Kidney (tissue), 14 donors: Measurements from ENCODE around the gene TMTC1. TPM values are rescaled to one million over a fixed set of nuclear protein-coding genes. Genes with fewer than 3 reads are reported as not detected.
A peak's percentile ranks its signal among the peaks of the same experiment; 100 is the strongest.

ENCODE experiments used
- DNase-seq, 5 donors: peaks; one replicate each; pipeline ENCODE4 v3.0.0-alpha.2; 2013 to 2020
- FAIRE-seq: peaks from 2 replicates; lab custom pipeline; 2012; peaks lifted over from hg19 to GRCh38; lab: Jason Lieb, UNC
- H3K27ac ChIP-seq, 2 donors: one replicate each; pipeline ENCODE4 v1.7.0; 2013; ENCODE audit warnings: low read depth in 2 of 2, low read length in 2 of 2, inconsistent platforms in 1 of 2
- H3K27me3 ChIP-seq: one replicate; pipeline ENCODE4 v1.7.1; 2013; ENCODE audit warnings: low read length, inconsistent platforms; ENCODE audit not compliant: control insufficient read depth, insufficient read depth
- H3K36me3 ChIP-seq, 3 donors: one replicate each; pipeline versions ENCODE4 v1.7.0 to v1.7.1; 2013; ENCODE audit warnings: low read length in 3 of 3, control low read depth in 1 of 3, inconsistent platforms in 1 of 3; ENCODE audit not compliant: insufficient read depth in 3 of 3, control insufficient read depth in 2 of 3
- H3K4me1 ChIP-seq, 3 donors: one replicate each; pipeline versions ENCODE4 v1.7.0 to v1.7.1; 2013; ENCODE audit warnings: low read length in 3 of 3, inconsistent platforms in 1 of 3, low read depth in 1 of 3; ENCODE audit not compliant: control insufficient read depth in 2 of 3, insufficient read depth in 2 of 3
- H3K4me3 ChIP-seq, 3 donors: one replicate each; pipeline versions ENCODE4 v1.7.0 to v1.8.1; 2013; ENCODE audit warnings: low read length in 3 of 3, control low read depth in 1 of 3, inconsistent platforms in 1 of 3
- H3K9ac ChIP-seq, 3 donors: one replicate each; pipeline versions ENCODE4 v1.7.0 to v1.7.1; 2013; ENCODE audit warnings: low read length in 3 of 3, control low read depth in 1 of 3, inconsistent platforms in 1 of 3
- H3K9me3 ChIP-seq, 3 donors: one replicate each; pipeline versions ENCODE4 v1.7.0 to v1.7.1; 2013; ENCODE audit warnings: low read length in 3 of 3, control low read depth in 1 of 3, inconsistent platforms in 1 of 3; ENCODE audit not compliant: control insufficient read depth in 2 of 3, insufficient read depth in 1 of 3
- intact Hi-C: fragments of 100-400 bp; cut with DNase I; formaldehyde crosslinking; loops from one replicate; pipeline ENCODE4 v1.11.1; 2022
- polyA plus RNA-seq: library from polyadenylated mRNA; stranded (reverse); fragments of 350-450 nt; fragmentation: Illumina TruSeq; extraction: RNeasy Lipid Tissue Mini Kit (QIAGEN cat#74804); gene quantifications from one replicate; pipeline ENCODE4 v1.2.3, GENCODE V29; 2014; ENCODE audit warnings: low read depth, low replicate concordance; ENCODE audit not compliant: insufficient read depth
- total RNA-seq: library from RNA; stranded (reverse); fragmentation: NEBNext Ultra II Directional; extraction: Animal tissue kit (Norgen Biotek cat#: 25700); gene quantifications from one replicate; pipeline ENCODE4 v1.2.1, GENCODE V29; 2021
- TF ChIP-seq, protein P1 (sequence below): IDR thresholded peaks from 3 replicates; pipeline ENCODE4 v1.5.1; 2012; ENCODE audit warnings: mild to moderate bottlenecking, moderate library complexity, borderline replicate concordance; ENCODE audit not compliant: insufficient read depth; ENCODE audit errors: extremely low read depth
- donor health status: control.
- donor health status: control.
- donor health status: control.
- donor health status: control.
- donor health status: control.
- donor health status: DM: yes; HTN: yes; CAD: no.
- donor health status: Normal renal cell carcinoma (clear cell type).

TMTC1 gene
- total and polyA plus RNA-seq, 2 donors from 2014 or later, result 10.9 to 58.8 TPM

DNA sequence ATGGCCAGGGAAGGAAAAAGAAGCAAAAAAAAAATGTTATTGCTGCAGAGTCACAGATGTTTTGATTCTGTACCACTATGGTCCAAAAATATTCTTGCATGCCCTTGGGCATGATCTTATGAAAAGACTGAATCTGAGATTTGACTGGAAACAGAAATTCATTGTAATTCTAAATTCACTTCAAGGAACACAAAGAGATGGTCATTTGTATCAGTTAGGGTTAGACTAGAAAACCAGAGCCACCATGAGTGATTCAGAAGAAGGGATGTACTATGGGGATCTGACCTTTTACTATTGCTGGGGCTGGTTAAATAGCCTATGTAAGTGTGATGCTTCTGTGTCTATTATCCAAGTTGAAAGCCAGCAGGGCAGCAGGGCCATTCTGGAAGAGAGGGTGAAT, 5.2 kb downstream of the TMTC1 start:
- Histone ChIP-seq H3K27me3 (no peaks in the 10 kb centered on the region), H3K4me3 (no peak overlapping the region), H3K9me3 (peaks cover 0 to 6% (median 0%) of the 10 kb centered on the region in 3 donors), H3K27ac (no peak overlapping the region), H3K36me3 (no peaks in the 10 kb centered on the region), H3K9ac (no peak overlapping the region), H3K4me1 (peaks cover 0 to 3% (median 0%) of the 10 kb centered on the region in 3 donors)
- intact Hi-C loops, result no loop called here
- TF ChIP-seq, protein P1, sequence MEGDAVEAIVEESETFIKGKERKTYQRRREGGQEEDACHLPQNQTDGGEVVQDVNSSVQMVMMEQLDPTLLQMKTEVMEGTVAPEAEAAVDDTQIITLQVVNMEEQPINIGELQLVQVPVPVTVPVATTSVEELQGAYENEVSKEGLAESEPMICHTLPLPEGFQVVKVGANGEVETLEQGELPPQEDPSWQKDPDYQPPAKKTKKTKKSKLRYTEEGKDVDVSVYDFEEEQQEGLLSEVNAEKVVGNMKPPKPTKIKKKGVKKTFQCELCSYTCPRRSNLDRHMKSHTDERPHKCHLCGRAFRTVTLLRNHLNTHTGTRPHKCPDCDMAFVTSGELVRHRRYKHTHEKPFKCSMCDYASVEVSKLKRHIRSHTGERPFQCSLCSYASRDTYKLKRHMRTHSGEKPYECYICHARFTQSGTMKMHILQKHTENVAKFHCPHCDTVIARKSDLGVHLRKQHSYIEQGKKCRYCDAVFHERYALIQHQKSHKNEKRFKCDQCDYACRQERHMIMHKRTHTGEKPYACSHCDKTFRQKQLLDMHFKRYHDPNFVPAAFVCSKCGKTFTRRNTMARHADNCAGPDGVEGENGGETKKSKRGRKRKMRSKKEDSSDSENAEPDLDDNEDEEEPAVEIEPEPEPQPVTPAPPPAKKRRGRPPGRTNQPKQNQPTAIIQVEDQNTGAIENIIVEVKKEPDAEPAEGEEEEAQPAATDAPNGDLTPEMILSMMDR, result no peak
- no peak for FAIRE-seq
- no peak for DNase-seq

DNA sequence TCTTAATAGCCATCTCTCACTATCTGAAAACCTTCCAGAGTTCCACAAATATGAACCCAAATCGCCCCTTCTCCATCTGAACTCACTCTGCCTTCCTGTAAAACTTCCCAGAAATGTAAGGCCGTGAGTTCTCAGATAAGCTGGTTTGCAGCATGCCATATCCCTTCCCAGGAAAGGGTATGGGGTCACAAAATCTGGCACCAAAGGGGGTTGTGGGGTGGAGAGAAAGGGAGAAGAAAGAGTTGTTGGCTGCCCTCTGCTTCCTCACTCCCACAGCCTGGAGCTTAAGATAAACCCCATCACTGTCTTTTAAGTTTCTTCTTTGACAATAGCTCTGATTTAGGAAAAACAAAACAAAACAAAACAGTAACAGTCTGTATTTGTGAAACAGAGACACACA, 10.7 kb downstream of the TMTC1 start:
- intact Hi-C loops, result no loop called here
- TF ChIP-seq, protein P1, result no peak

DNA sequence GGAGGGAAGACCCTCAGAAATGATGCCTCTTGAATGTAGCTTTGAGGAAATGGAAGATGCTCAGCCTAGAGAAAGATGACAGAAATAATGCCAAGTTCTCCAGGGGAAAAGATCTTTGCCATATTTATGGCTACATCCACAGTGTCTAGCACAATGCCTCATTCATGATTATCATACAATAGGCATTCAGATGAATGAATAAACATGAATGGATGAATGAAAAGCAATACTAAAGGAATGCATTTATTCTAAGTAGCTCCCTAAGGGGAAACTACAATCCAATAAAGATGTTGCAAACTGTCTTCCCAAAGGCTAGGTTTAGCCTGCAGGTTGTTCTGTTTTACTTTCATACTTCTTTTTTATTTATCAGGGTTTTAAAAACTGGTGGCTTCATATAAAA, 12.0 kb downstream of the TMTC1 start:
- TF ChIP-seq, protein P1, result no peak

More for the DNA sequence above, 10.7 kb downstream of the TMTC1 start:
- Histone ChIP-seq H3K4me1 (peaks cover 0 to 2% (median 0%) of the 10 kb centered on the region in 3 donors), H3K27ac (no peak overlapping the region), H3K9ac (no peak overlapping the region), H3K9me3 (no peaks in the 10 kb centered on the region), H3K4me3 (no peak overlapping the region), H3K36me3 (no peaks in the 10 kb centered on the region), H3K27me3 (no peaks in the 10 kb centered on the region)
- no peak for FAIRE-seq
- DNase-seq, result peak in 1 of 5 donors; percentile 6

GRCh38 chr12:29771165-29771564, 12.6 kb downstream of the TMTC1 start:
- FAIRE-seq, result no peak
- H3K9ac ChIP-seq, result no peak overlapping the region
- DNase-seq, result no peak
- H3K27ac ChIP-seq, result no peak overlapping the region
- peaks cover 0 to 2% (median 0%) of the 10 kb centered on the region in 3 donors for H3K4me1 ChIP-seq
- no peaks in the 10 kb centered on the region for H3K27me3 ChIP-seq
- H3K9me3 ChIP-seq, result no peaks in the 10 kb centered on the region
- peaks cover 0 to 4% (median 2%) of the 10 kb centered on the region in 3 donors for H3K36me3 ChIP-seq
- H3K4me3 ChIP-seq, result no peak overlapping the region
- TF ChIP-seq, protein P1, result no peak
- intact Hi-C loops, result no loop called here

More for the DNA sequence above, 12.0 kb downstream of the TMTC1 start:
- Histone ChIP-seq H3K4me3 (no peak overlapping the region), H3K27ac (no peak overlapping the region), H3K36me3 (no peaks in the 10 kb centered on the region), H3K4me1 (peaks cover 0 to 2% (median 0%) of the 10 kb centered on the region in 3 donors), H3K9ac (no peak overlapping the region), H3K27me3 (no peaks in the 10 kb centered on the region), H3K9me3 (no peaks in the 10 kb centered on the region)
- no peak for FAIRE-seq
- intact Hi-C loops, result no loop called here
- DNase-seq, result no peak
